CD4-positive, alpha-beta T cell treated with Interferon alpha-2 for 1 hour (primary cell): Measurements from ENCODE around the gene EXT2.

Experiments used
- DNase-seq, 2 donors: peaks; one replicate each; pipeline ENCODE4 v3.0.0-alpha.2; 2020 to 2022

EXT2 gene

GRCh38 chr11:44247508-44247907, 152.0 kb downstream of the EXT2 start:
- DNase-seq = no peak

- no peak for DNase-seq
Observed at GRCh38 chr11:44248109-44248508, 152.6 kb downstream of the EXT2 start.

- no peak for DNase-seq
Observed at GRCh38 chr11:44250421-44250820, 154.9 kb downstream of the EXT2 start.

- DNase-seq = no peak
Observed at GRCh38 chr11:44252999-44253602, 157.6 kb downstream of the EXT2 start.

GRCh38 chr11:44255406-44256071, 160.1 kb downstream of the EXT2 start:
- no peak for DNase-seq

- DNase-seq = no peak
Observed at GRCh38 chr11:44256673-44257291, 161.3 kb downstream of the EXT2 start.

- no peak for DNase-seq
Observed at GRCh38 chr11:44257338-44258189, 162.1 kb downstream of the EXT2 start.

- DNase-seq = no peak
Observed at GRCh38 chr11:44258190-44258489, 162.7 kb downstream of the EXT2 start.

- DNase-seq = no peak
Observed at GRCh38 chr11:44258839-44259420, 163.5 kb downstream of the EXT2 start.

- DNase-seq = no peak
Observed at GRCh38 chr11:44260081-44260480, 164.6 kb downstream of the EXT2 start.

GRCh38 chr11:44261800-44262591, 166.5 kb downstream of the EXT2 start:
- no peak for DNase-seq

- DNase-seq = no peak
Observed at GRCh38 chr11:44263738-44264437, 168.4 kb downstream of the EXT2 start.

- no peak for DNase-seq
Observed at GRCh38 chr11:44264438-44264749, 168.9 kb downstream of the EXT2 start.

- DNase-seq = no peak
Observed at GRCh38 chr11:44264761-44265160, 169.3 kb downstream of the EXT2 start.

GRCh38 chr11:44266056-44266780, 170.7 kb downstream of the EXT2 start:
- DNase-seq = no peak

GRCh38 chr11:44267006-44267749, 171.7 kb downstream of the EXT2 start:
- DNase-seq = no peak

GRCh38 chr11:44267750-44268613, 172.5 kb downstream of the EXT2 start:
- no peak for DNase-seq

GRCh38 chr11:44268614-44269080, 173.2 kb downstream of the EXT2 start:
- no peak for DNase-seq
